HL-60/S4 (cell line): ENCODE data around the gene RPL14.

Experiments used
- in situ Hi-C: fragments of 300-500 bp; cut with MboI; formaldehyde crosslinking; loops from 2 replicates; pipeline ENCODE4 v1.14.3; 2022; ENCODE audit warnings: low sequenced_read_pairs

The RPL14 gene

DNA sequence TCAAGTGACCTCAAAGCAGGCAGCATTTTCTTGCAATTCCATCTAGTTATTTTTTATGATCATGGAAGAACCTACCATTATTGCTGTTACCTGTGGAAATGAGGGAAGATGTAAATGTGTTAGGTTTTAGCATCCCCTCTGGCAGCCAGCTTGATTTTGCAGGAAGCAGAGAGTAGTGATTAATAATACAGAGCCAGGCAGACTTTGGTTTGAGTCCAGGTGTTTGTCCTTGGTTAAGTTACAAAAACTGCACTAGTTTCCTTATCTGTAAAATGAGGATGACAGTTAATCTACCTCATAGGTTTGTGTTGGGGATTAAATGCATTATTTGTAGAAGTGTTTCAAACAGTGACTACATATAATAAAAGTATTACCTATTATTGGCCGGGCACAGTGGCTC is 60.9 kb downstream of the RPL14 start:
- in situ Hi-C loops = no loop called here
